HEK293 (cell line): ENCODE measurements around the gene CCL7.

Experiments
- CTCF ChIA-PET: fragments of 350-600 bp; formaldehyde crosslinking; extraction: SDS; loops from one replicate; lab custom pipeline; 2021; ENCODE audit warnings: antibody characterized with exemption; lab: Yijun Ruan, JAX
- POLR2A ChIA-PET: fragments of 300-600 bp; formaldehyde crosslinking; extraction: SDS; loops from one replicate; lab custom pipeline; 2020; ENCODE audit warnings: antibody characterized with exemption, inconsistent platforms; lab: Yijun Ruan, JAX
- H3K27ac ChIP-seq: fragments of 200-500 bp; sonication (Bioruptor generic); 2 replicates; pipeline ENCODE4 v1.5.1; 2014; ENCODE audit warnings: low read depth, low read length, control low read depth, inconsistent platforms; ENCODE audit errors: extremely low read depth
- H3K36me3 ChIP-seq, 2 experiments: fragments of 200-500 bp in 1 of 2; sonication (Bioruptor generic) in 1 of 2; 1 replicate in 1 of 2; 2 replicates in 1 of 2; pipeline ENCODE4 v1.5.1; 2014 to 2017; ENCODE audit warnings: inconsistent platforms in 2 of 2, low read length in 2 of 2; ENCODE audit not compliant: control insufficient read depth in 2 of 2, insufficient read depth in 1 of 2
- H3K4me1 ChIP-seq: fragments of 200-500 bp; sonication (Bioruptor generic); 2 replicates; pipeline ENCODE4 v1.5.1; 2014; ENCODE audit warnings: mild to moderate bottlenecking, low read length, inconsistent platforms; ENCODE audit not compliant: control insufficient read depth, insufficient read depth
- H3K4me3 ChIP-seq: 2 replicates; pipeline ENCODE4 v1.5.1; 2011; ENCODE audit warnings: low read depth, mild to moderate bottlenecking, control low read depth, low read length, moderate library complexity
- H3K9me3 ChIP-seq: fragments of 200-500 bp; sonication (Bioruptor generic); 2 replicates; pipeline ENCODE4 v1.5.1; 2014; ENCODE audit warnings: low read depth, low read length, inconsistent platforms; ENCODE audit not compliant: control insufficient read depth, insufficient read depth
- GLI4 ChIP-seq: fragments of 450-650 bp; formaldehyde crosslinking; IDR thresholded peaks from 2 replicates; pipeline ENCODE4 v1.5.1; 2016; ENCODE audit warnings: missing biosample characterization, missing genetic modification characterization
- KLF1 ChIP-seq: fragments of 450-650 bp; formaldehyde crosslinking; IDR thresholded peaks from 2 replicates; pipeline ENCODE4 v1.5.1; 2016; ENCODE audit warnings: missing biosample characterization, missing genetic modification characterization
- KLF10 ChIP-seq: fragments of 450-650 bp; IDR thresholded peaks from 2 replicates; pipeline ENCODE4 v1.5.1; 2018; ENCODE audit warnings: missing biosample characterization, mild to moderate bottlenecking, missing genetic modification characterization
- KLF8 ChIP-seq: fragments of 450-650 bp; formaldehyde crosslinking; IDR thresholded peaks from 2 replicates; pipeline ENCODE4 v1.5.1; 2016; ENCODE audit warnings: missing biosample characterization, missing genetic modification characterization
- PRDM1 ChIP-seq: fragments of 450-650 bp; formaldehyde crosslinking; IDR thresholded peaks from 2 replicates; pipeline ENCODE4; 2016; ENCODE audit warnings: missing biosample characterization, missing genetic modification characterization
- PRDM10 ChIP-seq: fragments of 450-650 bp; formaldehyde crosslinking; IDR thresholded peaks from 2 replicates; pipeline ENCODE4 v1.5.1; 2016; ENCODE audit warnings: missing biosample characterization, missing genetic modification characterization
- PRDM4 ChIP-seq: fragments of 450-650 bp; formaldehyde crosslinking; IDR thresholded peaks from 2 replicates; pipeline ENCODE4 v1.5.1; 2017; ENCODE audit warnings: missing biosample characterization, missing genetic modification characterization
- SP2 ChIP-seq: fragments of 450-650 bp; formaldehyde crosslinking; IDR thresholded peaks from 2 replicates; pipeline ENCODE4 v1.5.1; 2016; ENCODE audit warnings: missing biosample characterization, missing genetic modification characterization
- WT1 ChIP-seq: fragments of 450-650 bp; formaldehyde crosslinking; IDR thresholded peaks from 2 replicates; pipeline ENCODE4 v1.5.1; 2016; ENCODE audit warnings: missing biosample characterization, missing genetic modification characterization
- ZBTB21 ChIP-seq: fragments of 450-650 bp; formaldehyde crosslinking; IDR thresholded peaks from 2 replicates; pipeline ENCODE4 v1.5.1; 2017; ENCODE audit warnings: missing biosample characterization, missing genetic modification characterization
- ZNF112 ChIP-seq: fragments of 450-650 bp; formaldehyde crosslinking; IDR thresholded peaks from 2 replicates; pipeline ENCODE4 v1.5.0; 2017; ENCODE audit warnings: missing biosample characterization, missing genetic modification characterization
- ZNF146 ChIP-seq: fragments of 450-650 bp; formaldehyde crosslinking; IDR thresholded peaks from 2 replicates; pipeline ENCODE4 v1.5.1; 2016; ENCODE audit warnings: missing biosample characterization, missing genetic modification characterization
- ZNF169 ChIP-seq: fragments of 450-650 bp; formaldehyde crosslinking; IDR thresholded peaks from 2 replicates; pipeline ENCODE4 v1.5.1; 2016; ENCODE audit warnings: missing biosample characterization, missing genetic modification characterization
- ZNF211 ChIP-seq: fragments of 450-650 bp; formaldehyde crosslinking; IDR thresholded peaks from 2 replicates; pipeline ENCODE4 v1.5.1; 2016; ENCODE audit warnings: low read depth, missing biosample characterization, missing genetic modification characterization
- ZNF221 ChIP-seq: fragments of 450-650 bp; formaldehyde crosslinking; IDR thresholded peaks from 2 replicates; pipeline ENCODE4 v1.5.1; 2017; ENCODE audit warnings: missing biosample characterization, missing genetic modification characterization, borderline replicate concordance
- ZNF24 ChIP-seq: fragments of 450-650 bp; formaldehyde crosslinking; IDR thresholded peaks from 2 replicates; pipeline ENCODE4 v1.5.1; 2016; ENCODE audit warnings: missing biosample characterization, missing genetic modification characterization
- ZNF311 ChIP-seq: fragments of 450-650 bp; formaldehyde crosslinking; IDR thresholded peaks from 2 replicates; pipeline ENCODE4 v1.5.1; 2017; ENCODE audit warnings: missing biosample characterization, missing genetic modification characterization, borderline replicate concordance
- ZNF404 ChIP-seq: fragments of 450-650 bp; formaldehyde crosslinking; IDR thresholded peaks from 2 replicates; pipeline ENCODE4 v1.5.1; 2017; ENCODE audit warnings: missing biosample characterization, missing genetic modification characterization
- ZNF423 ChIP-seq: fragments of 450-650 bp; formaldehyde crosslinking; IDR thresholded peaks from 2 replicates; pipeline ENCODE4 v1.5.1; 2016; ENCODE audit warnings: missing biosample characterization, missing genetic modification characterization
- ZNF426 ChIP-seq: fragments of 450-650 bp; formaldehyde crosslinking; IDR thresholded peaks from 2 replicates; pipeline ENCODE4 v1.5.1; 2017; ENCODE audit warnings: missing biosample characterization, missing genetic modification characterization, mild to moderate bottlenecking, inconsistent platforms, moderate library complexity
- ZNF473 ChIP-seq: fragments of 450-650 bp; formaldehyde crosslinking; IDR thresholded peaks from 2 replicates; pipeline ENCODE4 v1.5.1; 2017; ENCODE audit warnings: missing biosample characterization, missing genetic modification characterization
- ZNF621 ChIP-seq: fragments of 450-650 bp; formaldehyde crosslinking; IDR thresholded peaks from 2 replicates; pipeline ENCODE4 v1.5.1; 2017; ENCODE audit warnings: missing biosample characterization, missing genetic modification characterization
- ZNF76 ChIP-seq: fragments of 450-650 bp; formaldehyde crosslinking; IDR thresholded peaks from 2 replicates; pipeline ENCODE4; 2016; ENCODE audit warnings: low read depth, missing biosample characterization, missing genetic modification characterization, borderline replicate concordance

Gene CCL7

GRCh38 chr17:34312080-34312479 is 42.1 kb downstream of the CCL7 start:
- POLR2A ChIA-PET = no interaction called here
- CTCF ChIA-PET = interaction anchor here (1.2 to 15.4 kb wide), 6 partner anchors 10 to 141 kb away, joined by 3 to 206 read pairs (median 4); partner anchors contain the start of gene CCL1
- TF ChIP-seq ZBTB21 (tag by site-specific recombination) = no peak
- TF ChIP-seq ZNF426 = no peak
- no peak for TF ChIP-seq ZNF112 (tag by site-specific recombination)
- no peak for TF ChIP-seq ZNF24 (tag by site-specific recombination)
- no peak for TF ChIP-seq ZNF146 (tag by site-specific recombination)
- TF ChIP-seq PRDM10 = no peak
- TF ChIP-seq SP2 (tag by site-specific recombination) = no peak
- TF ChIP-seq ZNF169 (tag by site-specific recombination) = no peak
- TF ChIP-seq ZNF221 (tag by site-specific recombination) = no peak
- no peak for TF ChIP-seq GLI4 (tag by site-specific recombination)
- TF ChIP-seq KLF1 (tag by site-specific recombination) = no peak
- no peak for TF ChIP-seq KLF8 (tag by site-specific recombination)
- TF ChIP-seq ZNF211 (tag by site-specific recombination) = no peak
- TF ChIP-seq ZNF473 = no peak
- no peak overlapping the region for H3K27ac ChIP-seq
- H3K36me3 ChIP-seq = no peaks in the 10 kb centered on the region
- no peak overlapping the region for H3K4me3 ChIP-seq
- H3K9me3 ChIP-seq = no peaks in the 10 kb centered on the region
- H3K4me1 ChIP-seq = no peaks in the 10 kb centered on the region

- Histone ChIP-seq H3K4me3 (no peak overlapping the region), H3K9me3 (no peaks in the 10 kb centered on the region), H3K27ac (no peak overlapping the region), H3K4me1 (no peaks in the 10 kb centered on the region), H3K36me3 (no peaks in the 10 kb centered on the region)
- TF ChIP-seq PRDM1 (no peak), KLF10 (tag by site-specific recombination) (no peak), ZNF76 (tag by site-specific recombination) (no peak), ZNF404 (tag by site-specific recombination) (no peak), ZNF311 (tag by site-specific recombination) (no peak), PRDM4 (no peak), WT1 (no peak), ZNF423 (no peak), ZNF621 (tag by site-specific recombination) (no peak)
- ChIA-PET POLR2A (no interaction called here), CTCF (interaction anchor here (0.8 to 15.4 kb wide), 5 partner anchors 48 to 142 kb away, joined by 3 to 206 read pairs (median 3); partner anchors contain the start of gene CCL1)
Measured at GRCh38 chr17:34313164-34313563, 43.1 kb downstream of the CCL7 start.
